ENCODE data around the gene HIP1.

The HIP1 gene

DNA sequence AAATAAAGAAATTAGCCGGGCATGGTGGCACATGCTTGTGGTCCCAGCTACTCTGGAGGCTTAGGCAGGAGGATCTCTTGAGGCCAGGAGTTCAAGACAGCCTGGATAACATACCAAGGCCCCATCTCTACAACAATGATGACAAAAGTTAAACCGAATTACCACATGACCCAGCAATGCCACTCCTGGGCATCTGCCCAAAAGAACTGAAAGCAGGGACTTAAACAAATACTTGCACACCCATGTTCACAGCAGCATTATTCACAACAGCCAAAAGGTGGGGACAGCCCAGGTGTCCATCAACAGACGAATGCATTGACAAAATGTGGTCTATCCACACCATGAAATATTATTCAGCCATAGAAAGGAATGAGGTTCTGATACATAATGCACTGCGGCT, 83.9 kb downstream of the HIP1 start:
- H3K27me3 Mint-ChIP-seq = no peaks in the 10 kb centered on the region
- no peak for DNase-seq
- H3K9me3 Mint-ChIP-seq = no peaks in the 10 kb centered on the region
- H3K36me3 Mint-ChIP-seq (ENCODE audit: low read depth) = no peaks in the 10 kb centered on the region
- H3K4me3 Mint-ChIP-seq = no peak overlapping the region
- no peaks in the 10 kb centered on the region for H3K4me1 Mint-ChIP-seq (ENCODE audit: low read depth)
- no peak overlapping the region for H3K27ac Mint-ChIP-seq

DNA sequence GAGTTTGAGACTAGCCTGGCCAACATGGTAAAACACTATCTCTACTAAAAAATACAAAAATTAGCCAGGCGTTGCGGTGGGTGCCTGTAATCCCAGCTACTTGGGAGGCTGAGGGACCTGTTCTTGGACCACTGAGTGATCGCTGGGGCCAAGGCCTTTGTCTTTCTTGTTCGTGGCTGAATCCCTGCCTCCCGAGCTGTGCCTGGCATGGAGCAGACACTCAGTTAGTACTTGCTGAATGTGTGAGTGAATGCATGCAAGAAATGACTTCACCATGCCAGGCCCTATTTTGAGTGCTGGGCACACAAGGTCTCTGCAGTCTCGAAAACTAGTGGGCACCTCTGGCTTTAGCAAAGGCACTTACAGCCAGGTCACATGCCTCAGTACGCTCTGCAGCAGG, 85.1 kb downstream of the HIP1 start:
- Mint-ChIP-seq H3K4me1 (ENCODE audit: low read depth) (no peaks in the 10 kb centered on the region), H3K27me3 (no peaks in the 10 kb centered on the region), H3K4me3 (no peak overlapping the region), H3K36me3 (ENCODE audit: low read depth) (no peaks in the 10 kb centered on the region), H3K27ac (no peak overlapping the region), H3K9me3 (no peaks in the 10 kb centered on the region)
- DNase-seq = no peak

DNA sequence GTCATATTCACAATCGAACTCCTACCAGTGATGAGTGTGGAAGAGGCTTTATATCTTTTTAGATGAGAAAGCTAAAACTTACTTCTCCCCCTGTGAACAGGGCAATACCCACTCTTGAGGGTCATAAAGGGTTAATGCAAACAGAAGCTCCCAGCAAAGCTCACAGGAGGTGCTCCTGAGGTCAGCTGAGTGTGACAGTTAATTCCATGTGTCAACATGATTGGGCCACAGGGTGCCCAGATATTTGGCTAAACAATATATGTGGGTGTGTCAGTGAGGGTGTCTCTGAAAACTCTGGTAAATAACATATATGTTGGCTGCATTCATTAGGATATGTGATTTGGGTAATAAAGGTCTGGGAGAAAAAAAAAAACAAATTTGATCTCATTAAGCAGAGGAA, 86.0 kb downstream of the HIP1 start:
- DNase-seq = no peak
- H3K27ac Mint-ChIP-seq = no peak overlapping the region
- H3K4me1 Mint-ChIP-seq (ENCODE audit: low read depth) = no peaks in the 10 kb centered on the region
- no peaks in the 10 kb centered on the region for H3K9me3 Mint-ChIP-seq
- H3K36me3 Mint-ChIP-seq (ENCODE audit: low read depth) = no peaks in the 10 kb centered on the region
- H3K4me3 Mint-ChIP-seq = no peak overlapping the region
- no peaks in the 10 kb centered on the region for H3K27me3 Mint-ChIP-seq

DNA sequence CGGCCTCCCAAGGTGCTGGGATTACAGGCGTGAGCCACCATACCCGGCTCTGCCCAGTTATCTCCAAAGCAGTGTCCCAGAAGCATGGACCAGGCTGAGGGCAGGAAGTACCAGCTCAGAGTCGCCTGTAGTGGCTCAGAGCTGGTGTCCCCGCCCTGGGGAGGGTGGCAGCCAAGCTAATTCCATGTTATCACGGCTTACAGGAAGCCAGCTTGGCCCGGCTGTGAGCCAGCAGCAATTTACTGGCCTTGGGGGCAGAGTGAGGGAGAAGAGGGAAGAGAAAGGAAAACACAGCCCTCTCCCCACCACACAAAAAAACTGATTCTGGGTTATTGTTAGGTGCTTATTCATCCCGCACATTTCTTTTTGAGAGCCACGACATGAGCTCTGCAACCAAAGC, 88.1 kb downstream of the HIP1 start:
- Mint-ChIP-seq H3K4me1 (ENCODE audit: low read depth) (no peaks in the 10 kb centered on the region), H3K9me3 (no peaks in the 10 kb centered on the region), H3K36me3 (ENCODE audit: low read depth) (no peaks in the 10 kb centered on the region), H3K27ac (no peak overlapping the region), H3K4me3 (no peak overlapping the region), H3K27me3 (no peaks in the 10 kb centered on the region)
- no peak for DNase-seq

DNA sequence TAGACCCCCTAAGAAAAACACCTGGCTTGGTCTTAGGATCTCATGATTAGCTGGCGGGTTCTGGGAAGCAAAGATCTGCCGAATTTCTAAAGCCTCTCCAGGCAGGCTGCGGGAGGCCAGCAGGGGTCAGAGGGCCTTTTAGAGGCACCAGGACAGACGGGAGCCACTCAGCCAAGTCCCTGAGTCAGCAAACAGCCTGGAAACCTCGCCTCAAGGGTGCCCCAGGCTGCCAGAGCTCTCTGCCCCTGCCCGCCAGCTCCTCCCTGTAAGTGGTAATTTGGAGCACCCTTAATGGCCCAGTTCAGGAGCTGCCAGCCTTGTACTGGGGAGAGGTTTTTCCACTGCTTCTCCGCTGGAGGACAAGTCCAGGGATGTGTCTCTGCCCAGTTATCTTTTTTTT, 88.7 kb downstream of the HIP1 start:
- Mint-ChIP-seq H3K4me3 (no peak overlapping the region), H3K27me3 (no peaks in the 10 kb centered on the region), H3K9me3 (no peaks in the 10 kb centered on the region), H3K4me1 (ENCODE audit: low read depth) (no peaks in the 10 kb centered on the region), H3K27ac (no peak overlapping the region), H3K36me3 (ENCODE audit: low read depth) (no peaks in the 10 kb centered on the region)
- DNase-seq = no peak

DNA sequence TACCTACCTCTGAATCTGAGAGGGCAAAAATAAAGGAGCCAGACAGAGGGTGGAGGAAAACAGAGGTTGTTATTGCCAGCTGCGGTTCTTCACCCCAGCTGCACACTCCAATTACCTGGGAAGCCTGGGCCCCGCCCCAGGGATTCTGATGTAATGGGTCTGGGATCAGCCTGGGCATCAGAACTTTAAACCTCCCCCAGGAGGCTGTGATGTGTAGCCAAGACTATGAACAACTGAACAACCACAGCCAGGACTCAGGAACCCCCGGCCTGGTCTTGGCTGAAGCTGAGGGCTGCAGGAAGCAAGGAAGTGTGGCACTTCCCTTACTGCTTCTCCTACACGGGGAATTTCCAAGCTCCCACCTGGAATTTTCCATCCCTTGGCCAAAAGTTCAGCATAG, 89.3 kb downstream of the HIP1 start:
- Mint-ChIP-seq H3K36me3 (ENCODE audit: low read depth) (no peaks in the 10 kb centered on the region), H3K4me3 (no peak overlapping the region), H3K4me1 (ENCODE audit: low read depth) (no peaks in the 10 kb centered on the region), H3K27ac (no peak overlapping the region), H3K9me3 (no peaks in the 10 kb centered on the region), H3K27me3 (no peaks in the 10 kb centered on the region)
- no peak for DNase-seq

DNA sequence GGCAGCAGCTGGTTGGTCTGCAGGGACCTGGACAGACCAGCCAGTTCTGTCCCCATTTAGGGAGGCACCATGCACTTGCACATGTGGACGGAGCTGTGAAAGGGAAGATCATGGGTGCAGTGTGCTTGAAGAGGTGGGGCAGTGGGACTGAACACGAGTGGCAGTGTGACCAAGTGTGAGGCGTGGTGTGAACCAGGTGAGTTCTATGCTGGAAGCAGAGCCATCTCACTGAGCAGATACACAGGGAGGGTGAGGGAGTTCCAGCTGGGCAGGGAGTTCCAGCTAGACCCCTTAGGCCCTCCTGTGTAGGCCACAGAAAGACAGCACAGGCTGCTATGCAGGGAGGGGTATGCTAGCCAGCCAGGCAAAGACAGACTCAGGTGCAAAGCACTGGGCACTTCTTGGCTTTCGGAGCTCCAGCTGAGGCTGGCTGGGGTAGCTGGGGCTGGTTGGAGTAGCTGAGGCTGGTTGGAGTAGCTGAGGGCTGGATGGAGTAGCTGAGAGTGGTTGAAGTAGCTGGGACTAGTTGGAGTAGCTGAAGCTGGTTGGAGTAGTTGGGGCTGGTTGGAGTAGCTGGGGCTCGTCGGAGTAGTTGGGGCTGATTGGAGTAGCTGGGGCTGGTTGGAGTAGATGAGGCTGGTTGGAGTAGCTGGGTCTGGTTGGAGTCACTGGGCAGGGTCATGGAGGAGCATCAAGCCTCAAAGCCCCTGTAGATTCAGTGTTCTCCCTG, 90.9 kb downstream of the HIP1 start:
- H3K36me3 Mint-ChIP-seq (ENCODE audit: low read depth) = no peaks in the 10 kb centered on the region
- no peaks in the 10 kb centered on the region for H3K4me1 Mint-ChIP-seq (ENCODE audit: low read depth)
- no peaks in the 10 kb centered on the region for H3K27me3 Mint-ChIP-seq
- no peak overlapping the region for H3K4me3 Mint-ChIP-seq
- no peaks in the 10 kb centered on the region for H3K9me3 Mint-ChIP-seq
- H3K27ac Mint-ChIP-seq = no peak overlapping the region
- DNase-seq = no peak

DNA sequence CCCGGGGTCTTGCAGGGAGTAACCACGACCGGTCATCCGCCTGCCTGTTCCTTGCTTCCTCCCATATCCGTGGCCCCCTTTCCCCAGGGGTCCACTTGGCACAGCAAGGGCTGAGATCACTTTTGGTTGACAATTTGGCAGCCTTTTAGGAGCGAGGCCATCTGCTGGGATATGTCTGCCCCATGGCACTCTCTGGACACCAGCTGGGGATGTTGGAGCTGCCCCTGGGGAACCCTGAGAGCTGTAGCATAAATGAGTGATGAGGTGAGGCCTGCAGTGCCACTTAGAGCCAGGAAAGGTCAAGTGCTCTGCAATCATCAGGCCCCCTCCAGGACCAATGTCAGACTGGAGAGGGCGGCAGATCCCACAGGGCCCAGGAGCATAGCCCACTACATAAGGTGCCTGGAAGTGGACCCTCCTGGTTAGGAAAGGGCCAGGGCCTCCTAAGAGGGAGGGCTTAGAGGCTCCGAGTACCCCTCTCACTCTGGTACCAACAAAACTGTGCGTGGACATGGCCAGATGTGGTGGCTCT, 92.1 kb downstream of the HIP1 start:
- Mint-ChIP-seq H3K27me3 (no peaks in the 10 kb centered on the region), H3K27ac (no peak overlapping the region), H3K36me3 (ENCODE audit: low read depth) (no peaks in the 10 kb centered on the region), H3K4me1 (ENCODE audit: low read depth) (no peaks in the 10 kb centered on the region), H3K4me3 (no peak overlapping the region), H3K9me3 (no peaks in the 10 kb centered on the region)
- DNase-seq = no peak

DNA sequence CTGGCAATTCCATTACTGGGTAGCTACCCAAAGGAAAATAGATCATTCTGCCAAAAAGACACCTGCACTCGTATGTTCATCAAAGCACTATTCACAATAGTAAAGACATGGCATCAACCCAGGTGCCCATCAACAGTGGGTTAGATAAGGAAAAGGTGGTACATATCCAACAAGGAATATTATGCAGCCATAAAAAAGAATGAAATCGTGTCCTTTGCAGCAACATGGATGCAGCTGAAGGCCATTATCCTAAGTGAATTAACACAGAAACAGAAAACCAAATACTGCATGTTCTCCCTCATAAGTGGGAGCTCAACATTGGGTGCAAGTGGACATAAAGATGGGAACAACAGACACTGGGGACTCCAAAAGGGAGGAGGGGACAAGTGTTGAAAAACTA, 93.2 kb downstream of the HIP1 start:
- Mint-ChIP-seq H3K36me3 (ENCODE audit: low read depth) (no peaks in the 10 kb centered on the region), H3K9me3 (no peaks in the 10 kb centered on the region), H3K4me1 (ENCODE audit: low read depth) (no peaks in the 10 kb centered on the region), H3K4me3 (no peak overlapping the region), H3K27me3 (no peaks in the 10 kb centered on the region), H3K27ac (no peak overlapping the region)
- no peak for DNase-seq

DNA sequence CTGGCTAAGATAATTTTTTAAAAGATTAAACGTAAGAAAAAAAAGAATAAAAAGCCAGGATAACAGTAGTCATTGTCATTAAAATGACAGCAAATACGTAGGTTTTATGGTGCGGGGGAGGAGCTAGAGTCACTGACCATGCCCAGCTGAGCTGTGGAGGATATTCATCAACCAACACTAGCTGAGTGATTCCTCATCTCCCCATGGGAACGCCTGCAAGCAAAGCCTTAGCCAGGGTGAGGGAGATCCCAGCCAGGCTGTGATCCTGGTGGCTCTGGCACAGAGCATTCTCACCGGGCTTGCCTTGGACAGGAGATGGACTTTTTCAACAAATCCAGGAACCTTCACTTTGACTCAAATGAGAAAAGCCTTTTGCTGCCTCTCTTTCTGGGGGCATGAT, 94.2 kb downstream of the HIP1 start:
- peaks cover 3% of the 10 kb centered on the region for H3K4me1 Mint-ChIP-seq (ENCODE audit: low read depth)
- peaks cover 6% of the 10 kb centered on the region for H3K27me3 Mint-ChIP-seq
- H3K27ac Mint-ChIP-seq = no peak overlapping the region
- no peak for DNase-seq
- H3K4me3 Mint-ChIP-seq = no peak overlapping the region
- H3K36me3 Mint-ChIP-seq (ENCODE audit: low read depth) = no peaks in the 10 kb centered on the region
- no peaks in the 10 kb centered on the region for H3K9me3 Mint-ChIP-seq

DNA sequence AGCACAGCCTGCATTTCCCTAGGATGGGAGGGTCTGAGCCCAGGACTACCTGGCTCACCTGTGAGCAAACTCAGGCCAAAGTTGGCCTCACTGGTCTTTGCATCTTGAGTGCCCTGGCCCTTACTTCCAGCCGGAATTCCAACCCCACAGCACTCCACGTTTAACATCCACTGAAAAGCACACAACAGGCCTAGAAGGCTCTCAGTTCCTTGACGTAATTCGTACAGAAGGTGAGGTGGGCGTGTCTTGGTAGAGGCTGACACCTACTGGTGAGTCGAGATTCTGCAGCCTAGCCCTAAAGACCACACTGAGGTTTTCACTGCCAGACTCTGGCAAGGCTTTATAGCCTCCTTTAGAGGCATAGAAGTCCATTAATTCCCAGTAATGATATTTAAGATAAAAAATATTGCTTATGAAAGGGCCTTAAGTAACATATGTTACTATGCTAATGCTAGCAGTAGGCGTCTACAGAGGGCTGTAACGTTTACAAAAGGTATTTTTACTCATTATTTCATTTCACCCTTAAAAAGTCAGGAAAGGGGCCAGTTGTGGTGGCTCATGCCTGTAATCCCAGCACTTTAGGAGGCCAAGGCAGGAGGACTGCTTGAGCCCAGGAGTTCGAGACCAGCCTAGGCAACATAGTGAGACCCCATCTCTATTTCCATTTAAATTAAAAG, 95.8 kb downstream of the HIP1 start:
- no peaks in the 10 kb centered on the region for H3K9me3 Mint-ChIP-seq

DNA sequence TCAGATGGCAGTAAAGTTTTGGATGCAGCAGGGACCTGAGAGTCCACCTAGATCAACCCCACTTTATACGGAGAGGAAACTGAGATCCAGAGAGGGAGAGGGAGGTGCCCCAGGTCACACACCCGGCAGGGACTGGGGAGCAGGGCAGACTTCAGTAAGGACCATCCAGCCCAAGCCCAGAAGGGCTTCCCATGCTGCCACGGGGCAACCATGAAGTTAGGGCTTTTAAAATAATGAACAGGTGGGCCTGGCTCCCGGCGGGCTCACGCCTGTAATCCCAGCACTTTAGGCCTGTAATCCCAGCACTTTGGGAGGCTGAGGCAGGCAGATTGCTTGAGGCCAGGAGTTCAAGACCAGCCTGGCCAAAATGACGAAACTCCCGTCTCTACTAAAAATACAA, 98.5 kb downstream of the HIP1 start:
- DNase-seq = no peak
- H3K4me1 Mint-ChIP-seq (ENCODE audit: low read depth) = peaks cover 7% of the 10 kb centered on the region
- H3K27ac Mint-ChIP-seq = no peak overlapping the region
- H3K9me3 Mint-ChIP-seq = no peaks in the 10 kb centered on the region
- no peaks in the 10 kb centered on the region for H3K36me3 Mint-ChIP-seq (ENCODE audit: low read depth)
- peak overlapping the region; percentile 80 for H3K4me3 Mint-ChIP-seq
- H3K27me3 Mint-ChIP-seq = peaks cover 9% of the 10 kb centered on the region

More for the DNA sequence above, 95.8 kb downstream of the HIP1 start:
- Mint-ChIP-seq H3K36me3 (ENCODE audit: low read depth) (no peaks in the 10 kb centered on the region), H3K4me3 (no peak overlapping the region), H3K4me1 (ENCODE audit: low read depth) (peaks cover 7% of the 10 kb centered on the region), H3K27ac (no peak overlapping the region), H3K27me3 (peaks cover 9% of the 10 kb centered on the region)
- DNase-seq = peak; percentile 73

DNA sequence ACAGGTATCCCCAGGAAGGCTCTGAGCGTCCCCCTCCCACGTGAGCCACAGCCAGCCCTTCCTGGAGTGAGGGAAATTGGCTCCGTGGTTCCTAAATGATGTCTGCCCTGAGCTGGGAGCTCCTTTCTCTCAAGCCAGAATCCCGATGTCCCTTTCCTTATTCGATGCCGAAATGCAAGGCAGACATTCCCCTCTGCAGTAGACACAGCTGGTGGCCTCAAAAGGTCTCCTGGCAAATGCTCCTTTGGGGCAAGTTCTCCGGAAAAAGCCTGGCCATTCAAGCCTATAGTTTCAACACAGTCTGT, 98.9 kb downstream of the HIP1 start:
- DNase-seq = no peak
- H3K9me3 Mint-ChIP-seq = no peaks in the 10 kb centered on the region
- H3K4me1 Mint-ChIP-seq (ENCODE audit: low read depth) = peaks cover 7% of the 10 kb centered on the region
- peaks cover 9% of the 10 kb centered on the region for H3K27me3 Mint-ChIP-seq
- peak overlapping the region; percentile 63 for H3K27ac Mint-ChIP-seq
- no peaks in the 10 kb centered on the region for H3K36me3 Mint-ChIP-seq (ENCODE audit: low read depth)
- H3K4me3 Mint-ChIP-seq = peak overlapping the region; percentile 80

DNA sequence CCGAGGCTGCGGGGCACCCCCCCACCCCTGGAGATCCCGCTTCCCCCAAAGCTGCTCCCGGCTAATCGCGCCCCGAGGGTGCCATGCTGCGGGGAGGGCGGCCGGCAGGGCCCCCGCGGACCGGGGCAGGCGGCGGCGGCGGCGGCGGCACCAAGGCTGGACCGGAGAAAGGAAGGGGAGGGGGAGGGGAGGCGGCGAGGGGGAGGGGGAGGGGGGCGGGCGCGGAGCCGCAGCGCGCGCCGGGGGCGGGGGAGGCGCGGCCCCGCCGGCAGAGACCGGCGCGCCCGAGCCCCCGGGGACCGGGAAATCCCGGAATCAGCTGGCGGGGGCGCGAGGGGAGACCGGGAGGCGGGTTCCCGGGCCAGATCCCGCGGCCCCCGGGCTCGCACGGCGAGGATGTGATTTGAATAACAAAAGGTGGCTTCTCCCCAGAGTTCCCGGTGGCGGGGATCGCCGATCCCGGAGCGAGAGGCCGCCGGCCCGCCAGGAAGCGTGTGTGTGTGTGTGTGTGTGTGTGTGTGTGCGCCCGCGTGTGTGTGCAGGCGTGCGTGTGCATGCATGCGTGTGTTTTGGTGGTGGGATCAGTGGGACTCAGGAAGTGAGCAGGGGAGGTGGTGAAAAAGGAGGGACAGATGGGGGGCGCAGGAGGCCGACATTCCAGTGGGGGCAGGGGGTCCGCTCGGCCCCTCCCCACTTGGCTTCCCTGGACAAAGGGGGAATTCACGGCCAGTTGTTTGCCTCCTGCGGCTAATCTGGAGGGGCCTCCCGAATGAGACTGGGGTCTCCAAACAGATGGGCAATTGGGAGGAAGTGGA, 99.5 kb downstream of the HIP1 start:
- H3K36me3 Mint-ChIP-seq (ENCODE audit: low read depth) = no peaks in the 10 kb centered on the region
- peak overlapping the region; percentile 61 for H3K27ac Mint-ChIP-seq
- H3K9me3 Mint-ChIP-seq = no peaks in the 10 kb centered on the region
- peaks cover 9% of the 10 kb centered on the region for H3K27me3 Mint-ChIP-seq
- H3K4me3 Mint-ChIP-seq = peak overlapping the region; percentile 80
- DNase-seq = peak; percentile 64
- peaks cover 7% of the 10 kb centered on the region for H3K4me1 Mint-ChIP-seq (ENCODE audit: low read depth)

DNA sequence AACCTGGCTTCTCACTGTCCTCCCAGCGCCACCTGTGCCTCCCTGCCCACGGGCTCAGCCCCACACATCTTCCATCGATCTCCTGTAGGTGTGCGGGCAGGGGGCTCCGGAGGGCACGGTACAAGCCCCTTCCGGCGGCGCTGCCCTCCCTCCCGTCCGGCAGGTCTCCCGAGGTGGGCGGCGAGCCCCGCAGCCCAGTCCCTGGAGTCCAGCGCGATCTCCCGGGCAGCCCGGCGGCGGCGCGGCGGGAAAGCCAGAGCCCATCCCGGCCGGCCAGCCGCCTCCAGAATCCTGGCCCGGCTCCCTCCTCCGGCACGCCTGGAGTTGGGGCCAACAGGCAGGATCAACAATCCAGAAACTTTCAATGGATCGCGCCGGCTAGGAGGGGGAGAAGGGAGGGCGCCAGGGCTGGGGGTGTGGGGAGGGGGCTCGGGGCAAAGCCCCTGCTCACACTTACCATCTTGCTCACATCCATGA, 100.1 kb downstream of the HIP1 start:
- Mint-ChIP-seq H3K36me3 (ENCODE audit: low read depth) (no peaks in the 10 kb centered on the region), H3K4me3 (peak overlapping the region; percentile 60), H3K4me1 (ENCODE audit: low read depth) (peaks cover 7% of the 10 kb centered on the region), H3K27ac (no peak overlapping the region), H3K27me3 (peaks cover 9% of the 10 kb centered on the region), H3K9me3 (no peaks in the 10 kb centered on the region)
- no peak for DNase-seq
